ENCODE measurements around the gene CLDN9.

DNA sequence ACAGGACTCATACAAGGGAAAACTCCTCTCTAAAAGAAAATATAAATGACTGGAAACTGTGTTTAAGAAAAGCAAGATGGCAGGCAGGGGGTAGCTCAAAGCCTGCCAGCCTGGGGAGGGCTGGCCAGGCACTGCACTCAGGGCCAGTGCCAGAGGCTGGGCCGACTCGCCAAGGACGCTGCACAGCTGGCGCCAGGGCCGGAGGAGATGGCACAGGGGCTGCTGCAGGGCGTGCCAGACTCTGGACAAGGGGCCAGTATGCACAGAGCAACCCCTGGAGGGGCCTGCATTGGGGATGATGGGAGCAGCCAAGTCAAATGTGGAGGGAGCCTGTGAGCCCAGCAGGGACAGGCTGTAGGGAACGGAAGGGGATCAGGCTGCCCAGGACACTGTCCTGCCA, 36.5 kb upstream of the CLDN9 start:
- TF ChIP-seq, protein P1, sequence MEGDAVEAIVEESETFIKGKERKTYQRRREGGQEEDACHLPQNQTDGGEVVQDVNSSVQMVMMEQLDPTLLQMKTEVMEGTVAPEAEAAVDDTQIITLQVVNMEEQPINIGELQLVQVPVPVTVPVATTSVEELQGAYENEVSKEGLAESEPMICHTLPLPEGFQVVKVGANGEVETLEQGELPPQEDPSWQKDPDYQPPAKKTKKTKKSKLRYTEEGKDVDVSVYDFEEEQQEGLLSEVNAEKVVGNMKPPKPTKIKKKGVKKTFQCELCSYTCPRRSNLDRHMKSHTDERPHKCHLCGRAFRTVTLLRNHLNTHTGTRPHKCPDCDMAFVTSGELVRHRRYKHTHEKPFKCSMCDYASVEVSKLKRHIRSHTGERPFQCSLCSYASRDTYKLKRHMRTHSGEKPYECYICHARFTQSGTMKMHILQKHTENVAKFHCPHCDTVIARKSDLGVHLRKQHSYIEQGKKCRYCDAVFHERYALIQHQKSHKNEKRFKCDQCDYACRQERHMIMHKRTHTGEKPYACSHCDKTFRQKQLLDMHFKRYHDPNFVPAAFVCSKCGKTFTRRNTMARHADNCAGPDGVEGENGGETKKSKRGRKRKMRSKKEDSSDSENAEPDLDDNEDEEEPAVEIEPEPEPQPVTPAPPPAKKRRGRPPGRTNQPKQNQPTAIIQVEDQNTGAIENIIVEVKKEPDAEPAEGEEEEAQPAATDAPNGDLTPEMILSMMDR (IDR thresholded peaks at IDR 0.05; ENCODE audit: insufficient read depth, low read depth, low read length), result no peak
- no peak for TF ChIP-seq EZH2 (IDR thresholded peaks at IDR 0.05; ENCODE audit: insufficient read depth, low read length)

Data from astrocyte (in vitro differentiated cells and primary cell).